GM23338 (cell line): ENCODE results near the gene MMP15. TPM values are rescaled to one million over a fixed set of nuclear protein-coding genes. Genes with fewer than 3 reads are reported as not detected.
A peak's percentile ranks its signal among the peaks of the same experiment; 100 is the strongest.

Experiments used
- ATAC-seq: fragments of 200-7000 bp; cut with Tn5 transposase; 3 replicates; pipeline ENCODE4 v1.9.1; 2020
- DNase-seq: peaks from one replicate; pipeline ENCODE4 v3.0.0-alpha.2; 2015; ENCODE audit warnings: low spot score
- H2AFZ ChIP-seq: fragments of 200-600 bp; sonication (generic); 2 replicates; pipeline ENCODE4 v1.8.0; 2016; ENCODE audit warnings: antibody characterized with exemption, mild to moderate bottlenecking, moderate library complexity
- H3F3A ChIP-seq: fragments of 200-600 bp; sonication (generic); replicated peaks from 2 replicates; pipeline ENCODE4 v1.8.0; 2017; ENCODE audit warnings: antibody characterized with exemption, mixed run types, low read depth
- H3K27ac ChIP-seq: fragments of 200-600 bp; sonication (generic); 2 replicates; pipeline ENCODE4 v1.6.1; 2016; ENCODE audit warnings: low read depth
- H3K27me3 ChIP-seq: fragments of 200-600 bp; sonication (generic); 2 replicates; pipeline ENCODE4 v1.8.0; 2016; ENCODE audit warnings: mild to moderate bottlenecking, mixed run types, moderate library complexity; ENCODE audit not compliant: insufficient read depth
- H3K36me3 ChIP-seq: fragments of 200-600 bp; sonication (generic); 2 replicates; pipeline ENCODE4 v1.8.0; 2016; ENCODE audit warnings: mild to moderate bottlenecking; ENCODE audit not compliant: insufficient read depth
- H3K4me1 ChIP-seq: fragments of 200-600 bp; sonication (generic); 2 replicates; pipeline ENCODE4 v1.8.0; 2016; ENCODE audit warnings: mild to moderate bottlenecking, moderate library complexity; ENCODE audit not compliant: insufficient read depth
- H3K4me2 ChIP-seq: fragments of 200-600 bp; sonication (generic); 2 replicates; pipeline ENCODE4 v1.7.1; 2017; ENCODE audit warnings: mixed run types
- H3K4me3 ChIP-seq: fragments of 200-600 bp; sonication (generic); 2 replicates; pipeline ENCODE4 v1.6.1; 2016; ENCODE audit warnings: mixed run types
- H3K79me2 ChIP-seq: fragments of 200-600 bp; sonication (generic); replicated peaks from 2 replicates; pipeline ENCODE4 v1.8.0; 2017; ENCODE audit warnings: mild to moderate bottlenecking; ENCODE audit not compliant: insufficient read depth
- H3K9me2 ChIP-seq: fragments of 200-600 bp; sonication (generic); 2 replicates; pipeline ENCODE4 v1.8.0; 2017; ENCODE audit not compliant: insufficient read depth
- H4K20me1 ChIP-seq: fragments of 200-600 bp; sonication (generic); replicated peaks from 2 replicates; pipeline ENCODE4 v1.8.0; 2017; ENCODE audit warnings: mild to moderate bottlenecking; ENCODE audit not compliant: insufficient read depth
- H3K27ac Mint-ChIP-seq: 2 replicates; pipeline ENCODE4 v1.8.0; 2020; ENCODE audit warnings: inconsistent platforms, mild to moderate bottlenecking, moderate library complexity, mixed read lengths
- H3K27me3 Mint-ChIP-seq: 3 replicates; pipeline ENCODE4 v1.8.0; 2022; ENCODE audit warnings: low read depth, mild to moderate bottlenecking, moderate library complexity, mixed read lengths, inconsistent platforms; ENCODE audit not compliant: insufficient read depth, poor library complexity
- H3K36me3 Mint-ChIP-seq: 3 replicates; pipeline ENCODE4 v1.8.0; 2021; ENCODE audit warnings: low read depth, mild to moderate bottlenecking, inconsistent platforms, moderate library complexity, mixed read lengths
- H3K4me1 Mint-ChIP-seq: 3 replicates; pipeline ENCODE4 v1.8.0; 2020; ENCODE audit warnings: mild to moderate bottlenecking, inconsistent platforms, mixed read lengths
- H3K4me3 Mint-ChIP-seq: 3 replicates; pipeline ENCODE4 v1.8.0; 2021; ENCODE audit warnings: moderate library complexity, mild to moderate bottlenecking, inconsistent platforms, mixed read lengths
- H3K9me3 Mint-ChIP-seq: 3 replicates; pipeline ENCODE4 v1.8.0; 2020; ENCODE audit warnings: moderate library complexity, mild to moderate bottlenecking, inconsistent platforms, mixed read lengths
- CREB1 ChIP-seq: fragments of 250-450 bp; sonication (Bioruptor Pico); IDR thresholded peaks from 2 replicates; pipeline ENCODE4 v1.5.0; 2020; ENCODE audit warnings: low read depth, mild to moderate bottlenecking, moderate library complexity
- CTCF ChIP-seq, 2 experiments: fragments of 200-600 bp in 1 of 2; sonication (generic) in 1 of 2; conservative IDR thresholded peaks; 2 replicates each; pipeline versions ENCODE4 v1.5.1 to v1.6.1; 2016 to 2017; ENCODE audit warnings: antibody characterized with exemption in 2 of 2, low read depth in 2 of 2, mild to moderate bottlenecking in 2 of 2, moderate library complexity in 1 of 2
- EZH2 ChIP-seq: fragments of 200-600 bp; sonication (generic); IDR thresholded peaks from one replicate; pipeline ENCODE4 v1.8.0; 2017; ENCODE audit warnings: antibody characterized with exemption, mild to moderate bottlenecking, low read depth; ENCODE audit not compliant: unreplicated experiment
- JUNB ChIP-seq: IDR thresholded peaks from one replicate; pipeline ENCODE4 v1.6.1; 2016; ENCODE audit warnings: antibody characterized with exemption; ENCODE audit not compliant: unreplicated experiment
- NANOG ChIP-seq: IDR thresholded peaks from 2 replicates; pipeline ENCODE4 v1.6.1; 2016; ENCODE audit warnings: antibody characterized with exemption, borderline replicate concordance
- POLR2AphosphoS5 ChIP-seq: IDR thresholded peaks from 2 replicates; pipeline ENCODE4 v1.6.1; 2016; ENCODE audit warnings: antibody characterized with exemption, low read depth
- STAT1 ChIP-seq: IDR thresholded peaks from one replicate; pipeline ENCODE4 v1.6.1; 2016; ENCODE audit warnings: antibody characterized with exemption; ENCODE audit not compliant: unreplicated experiment
- ZNF114 ChIP-seq: fragments of 250-450 bp; sonication (Bioruptor Pico); IDR thresholded peaks from 2 replicates; pipeline ENCODE4 v1.5.0; 2020; ENCODE audit warnings: mild to moderate bottlenecking, moderate library complexity
- polyA plus RNA-seq: library from polyadenylated mRNA; unstranded; fragments of >200 nt; fragmentation: Nextera tagmentation; extraction: Ambion mirVana; gene quantifications from 2 replicates; pipeline ENCODE4 v1.2.1, GENCODE V29; 2016
- total RNA-seq: library from RNA; depleted of rRNA; stranded (reverse); fragments of >200 nt; shearing (Covaris generic); gene quantifications from 2 replicates; pipeline ENCODE4 v1.2.3, GENCODE V29; 2014
- TF ChIP-seq, protein P1 (sequence below): IDR thresholded peaks from 2 replicates; pipeline ENCODE4 v1.6.1; 2016; ENCODE audit warnings: antibody characterized with exemption
- TF ChIP-seq, protein P2 (sequence below): IDR thresholded peaks from one replicate; pipeline ENCODE4 v1.6.1; 2018; ENCODE audit warnings: antibody characterized with exemption; ENCODE audit not compliant: unreplicated experiment

MMP15 gene
- total and polyA plus RNA-seq, 2 experiments from 2014 or later: 10.9 to 79.1 TPM

GRCh38 chr16:58057784-58058183 lies 32.2 kb downstream of the MMP15 start (continued):
- TF ChIP-seq CTCF (conservative IDR thresholded peaks at IDR 0.05; ENCODE audit: low read depth in 2 of 2): no peak
- no peak for TF ChIP-seq CREB1 (CRISPR knock-in tag)
- TF ChIP-seq JUNB: no peak

- peak overlapping the region; percentile 90; the same call in 1 of the 2 replicates for H2AFZ ChIP-seq
- ATAC-seq (peak; percentile 46), DNase-seq (no peak)
- Mint-ChIP-seq H3K9me3 (no peaks in the 10 kb centered on the region), H3K4me3 (no peak overlapping the region), H3K4me1 (peaks cover 12% of the 10 kb centered on the region), H3K27ac (no peak overlapping the region), H3K27me3 (peaks cover 4% of the 10 kb centered on the region), H3K36me3 (no peaks in the 10 kb centered on the region)
- H4K20me1 ChIP-seq: no peaks in the 10 kb centered on the region
- H3K79me2 ChIP-seq: no peaks in the 10 kb centered on the region
- H3K27me3 ChIP-seq: no peaks in the 10 kb centered on the region
- H3K4me1 ChIP-seq: no peaks in the 10 kb centered on the region; the same call in 1 of the 2 replicates
- H3K4me3 ChIP-seq: no peak overlapping the region
- H3F3A ChIP-seq: no peaks in the 10 kb centered on the region
- no peaks in the 10 kb centered on the region for H3K9me2 ChIP-seq
- no peak overlapping the region for H3K4me2 ChIP-seq
- no peaks in the 10 kb centered on the region for H3K36me3 ChIP-seq
- no peak overlapping the region for H3K27ac ChIP-seq
- no peak for TF ChIP-seq CTCF (conservative IDR thresholded peaks at IDR 0.05; ENCODE audit: low read depth in 2 of 2)
- TF ChIP-seq, protein P1, sequence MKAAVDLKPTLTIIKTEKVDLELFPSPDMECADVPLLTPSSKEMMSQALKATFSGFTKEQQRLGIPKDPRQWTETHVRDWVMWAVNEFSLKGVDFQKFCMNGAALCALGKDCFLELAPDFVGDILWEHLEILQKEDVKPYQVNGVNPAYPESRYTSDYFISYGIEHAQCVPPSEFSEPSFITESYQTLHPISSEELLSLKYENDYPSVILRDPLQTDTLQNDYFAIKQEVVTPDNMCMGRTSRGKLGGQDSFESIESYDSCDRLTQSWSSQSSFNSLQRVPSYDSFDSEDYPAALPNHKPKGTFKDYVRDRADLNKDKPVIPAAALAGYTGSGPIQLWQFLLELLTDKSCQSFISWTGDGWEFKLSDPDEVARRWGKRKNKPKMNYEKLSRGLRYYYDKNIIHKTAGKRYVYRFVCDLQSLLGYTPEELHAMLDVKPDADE: no peak
- TF ChIP-seq CREB1 (CRISPR knock-in tag): no peak
- TF ChIP-seq NANOG: no peak
- TF ChIP-seq ZNF114: no peak
- TF ChIP-seq STAT1: no peak
- TF ChIP-seq, protein P2, sequence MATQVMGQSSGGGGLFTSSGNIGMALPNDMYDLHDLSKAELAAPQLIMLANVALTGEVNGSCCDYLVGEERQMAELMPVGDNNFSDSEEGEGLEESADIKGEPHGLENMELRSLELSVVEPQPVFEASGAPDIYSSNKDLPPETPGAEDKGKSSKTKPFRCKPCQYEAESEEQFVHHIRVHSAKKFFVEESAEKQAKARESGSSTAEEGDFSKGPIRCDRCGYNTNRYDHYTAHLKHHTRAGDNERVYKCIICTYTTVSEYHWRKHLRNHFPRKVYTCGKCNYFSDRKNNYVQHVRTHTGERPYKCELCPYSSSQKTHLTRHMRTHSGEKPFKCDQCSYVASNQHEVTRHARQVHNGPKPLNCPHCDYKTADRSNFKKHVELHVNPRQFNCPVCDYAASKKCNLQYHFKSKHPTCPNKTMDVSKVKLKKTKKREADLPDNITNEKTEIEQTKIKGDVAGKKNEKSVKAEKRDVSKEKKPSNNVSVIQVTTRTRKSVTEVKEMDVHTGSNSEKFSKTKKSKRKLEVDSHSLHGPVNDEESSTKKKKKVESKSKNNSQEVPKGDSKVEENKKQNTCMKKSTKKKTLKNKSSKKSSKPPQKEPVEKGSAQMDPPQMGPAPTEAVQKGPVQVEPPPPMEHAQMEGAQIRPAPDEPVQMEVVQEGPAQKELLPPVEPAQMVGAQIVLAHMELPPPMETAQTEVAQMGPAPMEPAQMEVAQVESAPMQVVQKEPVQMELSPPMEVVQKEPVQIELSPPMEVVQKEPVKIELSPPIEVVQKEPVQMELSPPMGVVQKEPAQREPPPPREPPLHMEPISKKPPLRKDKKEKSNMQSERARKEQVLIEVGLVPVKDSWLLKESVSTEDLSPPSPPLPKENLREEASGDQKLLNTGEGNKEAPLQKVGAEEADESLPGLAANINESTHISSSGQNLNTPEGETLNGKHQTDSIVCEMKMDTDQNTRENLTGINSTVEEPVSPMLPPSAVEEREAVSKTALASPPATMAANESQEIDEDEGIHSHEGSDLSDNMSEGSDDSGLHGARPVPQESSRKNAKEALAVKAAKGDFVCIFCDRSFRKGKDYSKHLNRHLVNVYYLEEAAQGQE: no peak
- no peak for TF ChIP-seq EZH2
- no peak for TF ChIP-seq JUNB
- no peak for TF ChIP-seq POLR2AphosphoS5
Measured at GRCh38 chr16:58062821-58063220, 37.3 kb downstream of the MMP15 start.
